ENCODE measurements around the gene IGSF11.

The IGSF11 gene

GRCh38 chr3:118955914-118956556 lies 78.6 kb downstream of the IGSF11 start:
- no peak for DNase-seq (ENCODE audit: low read depth in 2 of 2)
- no peak for TF ChIP-seq CTCF (IDR thresholded peaks at IDR 0.05; ENCODE audit: low read depth, low read length)
- H3K4me3 ChIP-seq (replicated peaks in 1 of 2; ENCODE audit: low read depth in 2 of 2, low read length in 2 of 2) = no peak overlapping the region

GRCh38 chr3:118951089-118951488 lies 83.6 kb downstream of the IGSF11 start:
- no peak for TF ChIP-seq CTCF (IDR thresholded peaks at IDR 0.05; ENCODE audit: low read depth, low read length)
- DNase-seq (ENCODE audit: low read depth in 2 of 2) = no peak
- no peak overlapping the region for H3K4me3 ChIP-seq (replicated peaks in 1 of 2; ENCODE audit: low read depth in 2 of 2, low read length in 2 of 2)

- no peak for TF ChIP-seq CTCF (IDR thresholded peaks at IDR 0.05; ENCODE audit: low read depth, low read length)
- no peak for DNase-seq (ENCODE audit: low read depth in 2 of 2)
- no peak overlapping the region for H3K4me3 ChIP-seq (replicated peaks in 1 of 2; ENCODE audit: low read depth in 2 of 2, low read length in 2 of 2)
Measured at GRCh38 chr3:118949113-118949760, 85.4 kb downstream of the IGSF11 start.

- H3K4me3 ChIP-seq (replicated peaks in 1 of 2; ENCODE audit: low read depth in 2 of 2, low read length in 2 of 2) = no peak overlapping the region
- no peak for TF ChIP-seq CTCF (IDR thresholded peaks at IDR 0.05; ENCODE audit: low read depth, low read length)
- DNase-seq (ENCODE audit: low read depth in 2 of 2) = no peak
Measured at GRCh38 chr3:118948146-118948545, 86.5 kb downstream of the IGSF11 start.

- TF ChIP-seq CTCF (IDR thresholded peaks at IDR 0.05; ENCODE audit: low read depth, low read length) = no peak
- no peak overlapping the region for H3K4me3 ChIP-seq (replicated peaks in 1 of 2; ENCODE audit: low read depth in 2 of 2, low read length in 2 of 2)
- DNase-seq (ENCODE audit: low read depth in 2 of 2) = no peak
Measured at GRCh38 chr3:118946449-118946848, 88.2 kb downstream of the IGSF11 start.

GRCh38 chr3:118945834-118946233 lies 88.8 kb downstream of the IGSF11 start:
- no peak overlapping the region for H3K4me3 ChIP-seq (replicated peaks in 1 of 2; ENCODE audit: low read depth in 2 of 2, low read length in 2 of 2)
- TF ChIP-seq CTCF (IDR thresholded peaks at IDR 0.05; ENCODE audit: low read depth, low read length) = no peak
- no peak for DNase-seq (ENCODE audit: low read depth in 2 of 2)

Measured in cardiac fibroblast (primary cell).